Activated CD4-positive, alpha-beta T cell treated with anti-CD3 and anti-CD28 coated beads, Interleukin-2, amount 50 U/mL, for 16 hours (primary cell): ENCODE results near the gene PCBD1.
"Not testable (repeated sequence)": the region's sequence is repeated elsewhere in the genome, so short reads cannot be mapped to it uniquely, and the experiment has no call there.

Experiments used
- DNase-seq: peaks from one replicate; pipeline ENCODE4 v3.0.0-alpha.2; 2020

Gene PCBD1

DNA sequence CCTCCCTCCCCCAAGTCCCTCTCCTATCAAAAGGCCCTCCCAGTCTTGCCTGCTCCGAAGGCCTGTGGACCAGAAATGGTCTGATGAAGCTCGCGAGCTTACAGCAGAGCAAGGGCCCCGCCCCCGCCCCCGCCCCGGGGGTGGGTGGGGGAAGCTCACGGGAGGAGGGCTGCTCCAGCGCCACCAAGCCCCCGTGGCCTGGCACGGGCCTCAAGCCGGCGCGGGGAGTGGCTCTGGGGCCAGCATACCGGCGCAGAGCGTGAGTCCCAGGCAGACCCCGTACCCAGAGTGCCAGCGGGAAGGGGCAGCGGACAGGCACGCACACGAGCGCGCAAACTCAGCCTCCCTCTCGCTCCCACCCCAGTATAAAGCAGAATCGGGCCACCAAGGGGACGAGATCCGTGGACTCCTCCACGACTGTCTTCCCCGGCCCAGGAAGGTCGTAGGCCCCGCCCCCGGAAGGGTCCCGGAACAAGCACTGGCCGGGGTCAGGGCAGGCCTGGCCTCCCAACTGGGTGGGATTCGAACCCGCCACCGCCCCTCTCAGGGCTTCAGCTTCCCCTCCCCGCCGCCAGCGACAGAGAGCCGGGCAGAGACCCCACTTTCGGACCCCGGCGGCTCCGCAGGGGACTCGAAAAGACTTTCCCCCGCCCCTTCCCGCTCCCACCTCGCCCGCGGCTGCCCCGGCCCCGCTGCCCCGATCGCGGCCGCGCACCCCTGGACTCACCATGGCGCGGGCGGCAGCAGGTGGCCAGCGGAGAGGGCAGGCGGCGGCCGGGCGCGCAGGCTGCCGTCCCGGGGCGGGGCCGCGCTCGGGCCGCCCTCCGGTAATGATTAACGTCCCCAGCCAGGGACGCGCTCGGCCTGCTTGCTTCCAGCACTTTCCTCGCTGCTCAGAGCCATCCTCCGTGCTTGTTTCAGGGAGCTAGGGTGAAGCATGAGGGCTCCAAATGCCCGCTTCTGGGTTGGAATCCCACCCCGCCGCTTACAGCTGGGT lies at the start of gene PCBD1:
TSS of gene PCBD1 (minus strand) at position 762 of the 997 bp plus-strand sequence. CDS start at position 730, 32 bp downstream.
- DNase-seq: peak; percentile 75

DNA sequence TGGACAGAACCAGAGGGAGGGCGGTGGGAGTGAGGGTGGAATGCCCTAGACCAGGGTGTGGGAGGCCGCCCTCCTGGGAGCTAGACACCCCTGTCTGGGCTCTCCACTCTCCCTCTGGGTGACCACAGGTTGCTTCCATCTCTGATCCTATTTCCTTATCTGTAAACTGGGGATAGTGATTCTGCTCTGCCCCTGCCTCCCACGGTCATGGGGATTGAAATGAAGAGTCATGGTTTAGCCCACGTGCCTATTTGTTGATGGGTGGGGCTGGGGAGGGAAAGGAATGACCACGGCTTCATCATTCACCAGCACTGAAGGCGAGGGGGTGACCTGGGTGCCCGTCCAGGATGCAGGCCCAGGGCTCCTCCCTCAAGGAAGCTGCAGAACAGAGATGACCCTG lies 49.3 kb upstream of the PCBD1 start:
- DNase-seq: no peak

DNA sequence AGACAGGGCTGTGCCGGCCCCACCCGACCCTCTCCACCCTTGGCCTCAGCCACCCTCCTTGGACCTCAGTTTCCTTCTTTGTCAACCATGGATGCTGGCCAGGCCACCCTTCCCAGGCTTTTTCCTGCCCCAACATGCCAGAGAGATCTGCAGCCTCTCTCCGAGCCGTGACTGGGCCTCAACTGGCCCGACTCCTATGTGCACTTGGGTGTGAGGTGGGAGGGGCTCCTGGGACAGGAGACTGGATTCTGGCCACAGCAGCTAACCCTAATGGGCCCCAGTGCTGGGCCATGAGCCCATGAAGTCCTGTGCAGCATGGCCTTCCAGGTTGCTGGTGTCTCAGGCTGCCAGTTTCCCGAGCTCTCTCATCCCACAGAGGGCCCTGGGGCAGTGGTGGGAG lies 47.7 kb upstream of the PCBD1 start:
- no peak for DNase-seq

DNA sequence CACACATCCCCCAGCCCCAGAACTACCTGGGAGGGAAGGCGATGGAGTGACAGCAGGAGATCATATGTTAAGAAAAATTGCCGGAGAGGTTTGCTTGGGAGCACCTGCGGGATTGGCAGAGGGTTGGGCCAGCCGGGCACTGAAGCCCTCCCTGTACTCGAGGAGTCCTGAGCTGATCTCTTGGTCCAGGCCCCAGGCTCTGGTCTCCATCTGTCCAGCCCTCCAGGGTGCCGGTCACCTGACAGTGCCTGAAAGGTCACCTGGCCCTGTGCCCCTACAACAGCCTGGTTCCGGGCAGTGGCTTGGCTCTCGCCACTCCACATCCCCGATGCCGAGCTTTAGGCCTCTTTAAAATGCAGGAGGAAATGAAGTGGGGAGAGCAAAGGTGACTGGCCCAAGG lies 47.3 kb upstream of the PCBD1 start:
- no peak for DNase-seq

DNA sequence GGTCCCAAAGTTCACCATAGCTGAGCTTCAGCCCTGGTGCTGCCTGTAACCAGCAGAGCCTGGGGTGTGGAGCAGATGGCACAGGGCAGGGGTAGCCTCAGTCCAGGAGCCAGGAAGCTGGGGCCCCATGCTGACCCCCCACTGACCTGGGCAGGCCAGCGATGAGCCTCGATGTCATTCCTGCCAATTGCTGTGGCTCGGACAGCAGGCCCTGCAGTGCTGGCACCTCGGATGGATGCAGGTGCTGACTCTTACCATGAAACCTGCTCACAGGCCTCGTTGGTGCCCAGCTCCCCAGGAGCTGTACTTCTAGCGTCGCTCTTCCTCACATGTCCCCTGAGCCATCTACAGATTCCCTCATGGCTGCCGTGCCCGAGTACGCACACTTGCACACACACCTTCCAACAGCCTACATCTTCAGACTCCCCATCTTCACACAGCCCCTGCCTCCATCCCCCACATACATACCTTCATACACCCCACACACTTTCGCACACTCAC lies 46.8 kb upstream of the PCBD1 start:
- no peak for DNase-seq

DNA sequence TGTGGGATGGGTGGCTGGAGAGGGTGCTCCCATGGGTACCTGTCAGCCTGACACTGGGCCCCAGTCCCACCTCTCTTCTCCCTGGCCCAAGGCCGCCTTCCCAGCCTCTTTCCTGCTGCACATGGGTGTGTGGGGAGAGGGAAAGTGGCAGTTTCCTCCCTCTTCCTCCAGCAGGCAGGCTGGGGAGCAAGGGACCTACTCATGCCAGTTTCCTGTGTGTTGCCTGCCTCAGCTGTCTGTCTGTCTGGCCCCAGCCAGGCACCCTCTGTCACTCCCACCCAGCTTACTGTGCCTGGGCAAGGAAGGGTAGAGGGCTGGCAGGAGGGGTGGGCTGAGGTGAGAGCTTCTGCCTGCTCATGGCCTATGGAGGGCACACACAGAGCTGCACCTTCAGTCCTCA lies 46.3 kb upstream of the PCBD1 start:
- DNase-seq: no peak

DNA sequence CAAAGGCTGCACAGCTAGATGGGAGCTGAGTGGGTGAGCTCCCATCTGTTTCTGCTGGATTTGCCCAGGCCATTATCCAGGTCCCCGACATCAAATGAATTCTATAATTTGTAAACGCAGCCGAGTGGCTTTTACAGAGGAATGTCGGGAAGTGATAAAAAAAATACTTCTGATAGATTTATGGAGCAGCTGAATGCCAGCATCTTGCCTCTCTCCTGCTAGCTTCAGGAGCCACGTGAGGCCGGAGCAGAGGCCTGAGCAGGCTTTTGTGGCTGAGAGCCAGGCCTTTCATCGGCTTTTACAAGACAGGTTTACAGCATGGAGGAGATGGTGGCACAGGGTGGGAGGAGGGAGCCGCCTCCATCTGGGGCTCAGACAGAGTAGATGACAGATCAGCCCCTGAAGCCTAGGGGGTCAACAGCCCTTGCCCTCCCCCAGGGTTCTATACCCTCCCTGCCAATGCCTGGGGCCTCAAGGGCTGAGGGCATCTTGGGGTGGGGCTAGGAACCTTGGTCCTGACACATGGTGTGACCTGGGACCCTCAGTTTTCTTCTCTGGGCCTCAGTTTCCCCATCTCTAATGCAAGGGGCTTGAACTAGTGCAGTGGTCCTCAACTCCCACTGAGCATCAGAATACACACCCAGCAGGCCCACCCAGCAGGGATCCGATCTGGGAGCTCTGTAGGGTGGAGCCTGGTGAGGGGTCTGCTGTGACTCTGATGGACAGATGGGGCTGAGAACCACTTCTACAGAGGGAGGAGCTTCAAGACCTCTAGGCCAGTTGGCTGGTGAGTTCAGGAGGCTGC lies 44.2 kb upstream of the PCBD1 start:
- DNase-seq: no peak

DNA sequence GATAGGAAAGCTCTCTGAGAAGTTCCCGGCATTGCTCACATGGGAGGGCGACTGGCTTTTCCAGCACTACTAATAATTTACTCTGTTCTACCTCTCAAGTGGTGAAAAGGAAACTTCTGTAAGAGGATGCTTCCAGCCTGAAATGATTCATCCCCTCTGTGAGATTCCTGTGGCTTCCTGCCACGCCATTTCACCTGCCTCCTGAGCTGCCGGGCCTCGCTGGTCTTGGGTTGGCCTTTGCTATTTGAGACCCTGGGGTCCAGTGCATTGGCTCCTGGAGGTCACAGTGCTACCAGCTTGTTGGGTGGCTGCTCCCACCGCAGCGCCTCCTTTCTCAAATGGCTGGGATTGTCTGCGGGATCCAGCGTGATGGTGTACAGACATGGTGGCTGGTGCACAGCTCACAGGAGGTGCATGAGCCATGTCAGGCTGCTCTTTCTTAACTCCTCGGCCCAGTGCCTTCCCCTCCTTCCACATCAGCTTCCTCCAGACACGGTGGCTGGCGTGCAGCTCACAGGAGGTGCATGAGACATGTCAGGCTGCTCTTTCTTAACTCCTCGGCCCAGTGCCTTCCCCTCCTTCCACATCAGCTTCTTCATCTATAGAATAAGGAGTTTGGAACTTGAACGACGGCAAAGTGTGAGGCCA lies 42.9 kb upstream of the PCBD1 start:
- DNase-seq: no peak

DNA sequence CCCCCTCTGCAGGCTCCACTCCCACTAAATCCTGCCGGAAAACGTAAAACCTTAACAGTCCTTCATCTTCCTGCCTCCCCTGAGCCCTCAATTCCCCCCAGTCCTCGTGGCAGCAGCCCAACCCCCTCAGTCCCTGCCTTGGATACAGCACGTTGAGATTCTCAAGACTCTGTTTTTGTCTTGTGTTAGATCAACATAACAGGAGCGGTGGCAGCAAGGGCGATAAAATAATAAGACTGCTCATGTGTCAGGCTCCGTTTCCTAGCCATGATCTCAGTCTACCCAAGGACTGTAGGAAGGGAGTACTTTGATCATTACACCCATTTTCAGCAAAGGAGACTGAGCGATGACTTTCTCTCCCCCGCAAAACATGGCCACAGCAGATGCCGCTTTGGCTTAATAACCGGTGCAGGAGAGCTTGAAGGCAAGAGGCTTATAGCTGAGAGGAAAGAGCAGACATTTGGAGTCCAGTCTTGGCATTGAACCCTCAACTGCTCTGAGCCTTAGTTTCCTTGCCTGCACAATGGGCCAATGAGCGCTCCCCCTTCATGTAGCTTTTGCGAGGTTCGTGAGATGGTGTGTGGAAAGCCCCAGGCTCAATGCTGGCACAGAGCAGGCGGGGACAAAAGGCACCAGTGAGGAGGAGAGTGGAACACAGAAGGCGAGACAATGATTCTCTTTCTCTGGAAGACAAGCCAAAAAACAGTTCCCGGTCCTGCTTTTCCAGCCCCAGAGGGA lies 42.1 kb upstream of the PCBD1 start:
- no peak for DNase-seq

DNA sequence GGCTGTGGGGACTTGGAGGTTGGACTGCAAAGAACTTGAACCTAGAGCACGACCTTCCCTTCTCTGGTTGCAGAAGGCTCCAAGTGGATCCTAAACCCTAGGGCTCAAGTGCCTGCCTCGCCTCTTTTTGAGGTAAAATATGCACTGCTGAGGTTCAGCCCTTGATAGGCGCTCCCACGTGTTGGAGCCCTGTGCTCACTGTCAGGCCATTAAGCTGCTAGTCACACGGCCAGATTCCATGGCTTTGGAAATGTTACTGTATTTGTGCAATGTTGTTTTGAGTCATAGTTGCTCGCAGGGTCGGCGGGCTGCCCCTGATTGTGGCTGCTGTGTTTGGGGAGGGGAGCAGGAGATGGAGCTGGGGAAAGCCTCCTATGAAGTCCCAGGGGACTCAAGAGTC lies 39.8 kb upstream of the PCBD1 start:
- DNase-seq: no peak

DNA sequence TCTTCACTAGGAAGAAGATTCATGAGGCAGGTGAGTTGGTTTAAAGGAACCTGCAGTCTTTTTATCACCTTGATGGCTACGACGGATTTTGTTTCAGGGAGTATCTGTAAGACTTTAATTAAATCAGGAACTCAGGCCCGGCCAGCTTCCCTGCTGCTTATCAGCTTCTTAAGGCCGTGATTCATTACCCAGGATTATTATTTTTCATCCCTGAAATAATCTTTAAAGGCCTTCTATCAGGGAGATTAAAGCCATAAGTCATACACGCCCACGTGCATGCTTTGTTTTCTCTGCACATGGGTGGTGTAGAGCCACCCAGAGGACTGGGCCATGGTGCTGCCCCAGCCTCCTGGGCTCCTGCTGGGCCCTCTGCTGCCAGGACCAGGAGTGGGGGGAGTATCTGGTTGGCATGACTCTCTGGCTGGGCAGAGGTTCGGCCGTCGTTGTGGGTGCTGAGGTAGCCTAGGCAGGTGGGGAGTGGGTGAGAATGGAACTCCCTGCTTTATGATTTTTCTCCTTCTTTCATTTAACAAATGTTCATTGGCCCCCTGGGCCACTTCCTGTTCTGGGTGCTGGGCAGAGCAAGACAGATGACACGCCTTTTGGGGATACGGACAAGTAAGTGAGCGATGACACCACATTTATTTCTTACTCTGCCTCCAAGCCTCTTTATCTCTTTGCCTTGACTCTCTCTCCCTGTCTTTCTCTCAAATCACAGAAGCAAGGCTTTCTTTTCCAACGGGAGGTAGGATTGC lies 39.0 kb upstream of the PCBD1 start:
- no peak for DNase-seq

DNA sequence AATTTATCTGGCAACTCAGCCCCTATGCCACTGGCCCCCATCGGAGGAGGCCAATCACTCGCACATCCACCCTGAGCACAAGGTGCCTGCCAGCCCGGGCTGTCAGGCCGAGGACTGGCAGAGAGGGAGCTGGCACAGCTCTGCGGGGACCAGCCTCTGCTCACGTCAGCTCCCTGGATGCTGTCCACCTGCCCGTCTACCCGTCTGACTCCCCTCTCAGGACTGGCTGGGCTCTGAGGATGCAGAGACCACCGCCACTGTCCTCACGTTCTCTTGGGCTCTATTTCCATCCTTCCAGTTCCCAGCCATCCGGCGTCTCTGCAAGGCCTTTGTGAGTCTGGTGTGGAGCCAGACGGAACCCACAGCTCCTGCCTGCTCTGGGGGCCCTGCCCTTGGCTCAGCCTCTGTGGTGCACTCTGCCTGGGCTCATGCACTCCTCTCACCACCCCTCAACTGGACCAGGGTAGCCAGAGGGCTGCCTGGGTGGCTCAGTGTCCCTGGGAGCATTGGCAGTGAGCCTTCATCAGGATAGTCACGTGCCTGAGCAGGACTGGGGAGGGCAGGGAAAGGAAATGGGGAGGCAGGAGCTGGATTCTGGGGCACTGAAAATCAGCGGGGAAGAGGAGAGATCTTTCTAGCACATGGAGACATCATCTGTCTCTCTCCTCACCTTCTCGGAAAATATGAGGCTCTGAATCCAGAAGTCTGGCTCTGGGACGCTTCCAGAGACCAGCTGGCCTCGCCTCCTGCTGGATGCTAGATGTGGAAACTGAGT lies 38.0 kb upstream of the PCBD1 start:
- no peak for DNase-seq

DNA sequence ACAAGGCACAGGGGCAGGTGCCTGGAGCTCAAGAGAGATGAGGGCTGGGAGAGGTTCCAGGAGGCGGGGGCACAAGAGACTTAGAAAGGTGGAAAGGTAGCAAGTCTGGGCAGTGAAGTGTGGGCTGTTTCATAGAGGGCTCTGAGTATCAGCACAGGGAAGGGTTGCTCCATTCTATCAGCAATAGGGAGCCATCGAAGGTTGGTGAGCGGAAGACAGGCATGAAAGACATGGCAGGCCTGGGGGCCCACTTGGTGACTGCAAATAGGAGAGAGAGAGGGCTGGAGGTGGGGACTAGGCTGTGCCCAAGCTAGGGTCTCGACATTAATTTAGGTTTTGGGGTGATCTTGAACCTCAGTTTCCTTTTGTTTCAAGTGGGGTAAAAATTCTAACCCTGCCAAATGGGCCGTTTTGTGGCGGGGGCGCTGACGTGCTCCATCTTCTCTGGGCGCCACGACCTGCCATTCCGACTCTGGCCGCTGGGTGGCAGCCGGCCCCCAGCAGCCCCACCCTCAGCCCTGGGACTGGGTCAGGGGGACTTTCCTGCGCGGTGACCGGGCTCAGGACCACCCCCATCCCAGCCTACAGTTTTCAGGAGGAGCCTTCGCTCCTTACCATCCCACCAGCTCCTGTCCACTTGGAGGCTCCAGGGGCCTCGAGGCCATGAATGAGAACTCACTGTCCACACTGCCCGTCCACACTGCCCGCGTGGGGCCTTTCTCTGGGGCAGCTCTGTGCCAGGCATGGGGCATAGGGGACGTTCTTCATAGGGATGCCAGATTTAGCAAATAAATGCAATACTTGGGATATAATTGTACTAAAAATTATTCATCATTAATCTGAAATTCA lies 37.2 kb upstream of the PCBD1 start:
- DNase-seq: peak; percentile 48

DNA sequence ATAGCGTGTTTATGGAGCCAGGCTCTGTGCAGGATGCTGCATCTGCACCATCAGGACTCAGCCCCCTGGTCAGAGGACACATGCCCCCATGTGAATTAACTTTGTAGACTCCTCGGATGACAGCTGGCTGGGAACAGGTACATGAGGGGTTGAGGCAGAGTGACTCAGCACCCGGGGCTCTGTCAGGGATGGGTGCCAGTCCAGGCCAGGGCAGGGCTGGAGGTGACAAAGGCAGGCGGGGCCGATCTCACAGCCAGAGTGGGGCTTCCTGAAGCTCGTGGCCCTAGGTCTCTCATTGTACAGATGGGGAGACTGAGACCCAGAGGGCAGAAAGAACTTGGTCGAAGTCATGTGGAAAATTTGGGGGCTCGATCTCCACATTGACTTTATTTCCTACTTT lies 35.3 kb upstream of the PCBD1 start:
- DNase-seq: no peak

DNA sequence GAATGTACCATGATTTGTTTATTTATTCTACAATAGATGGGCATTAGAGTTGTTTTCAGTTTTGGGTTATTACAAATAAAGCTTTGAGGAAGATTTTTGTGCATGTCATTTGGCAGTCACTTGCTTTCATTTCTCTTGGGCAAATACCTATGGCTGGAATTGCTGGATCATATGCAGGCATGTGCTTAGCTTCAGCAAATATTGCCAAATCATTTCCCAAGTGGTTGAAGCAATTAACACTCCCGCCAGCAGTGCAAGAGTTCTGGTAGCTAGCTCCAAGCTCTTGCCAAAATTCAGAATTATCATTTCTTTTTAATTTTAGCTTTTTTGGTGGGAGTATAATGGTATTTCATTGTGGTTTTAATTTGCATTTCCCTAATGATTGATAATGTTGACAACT lies 32.9 kb upstream of the PCBD1 start:
- DNase-seq: no peak

DNA sequence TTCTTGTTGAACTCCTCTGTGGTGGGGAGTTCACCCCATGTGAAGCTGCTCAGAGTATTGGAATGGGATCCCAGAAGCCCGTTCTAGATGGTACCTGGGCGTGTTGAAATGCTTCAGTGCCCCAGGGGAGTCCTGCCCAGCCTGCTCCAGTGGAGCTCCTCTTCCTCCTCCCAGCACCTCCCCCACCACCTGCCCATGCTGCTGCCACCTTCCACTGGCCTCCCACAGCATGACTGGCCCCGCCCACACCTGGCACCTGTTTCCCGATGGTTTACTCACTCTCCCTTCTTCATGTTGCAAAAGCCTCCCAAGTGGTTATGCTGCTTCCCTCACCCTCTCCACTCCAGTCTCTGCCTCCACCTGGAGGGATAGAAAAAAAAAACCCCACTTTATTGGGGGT lies 32.2 kb upstream of the PCBD1 start:
- DNase-seq: no peak

DNA sequence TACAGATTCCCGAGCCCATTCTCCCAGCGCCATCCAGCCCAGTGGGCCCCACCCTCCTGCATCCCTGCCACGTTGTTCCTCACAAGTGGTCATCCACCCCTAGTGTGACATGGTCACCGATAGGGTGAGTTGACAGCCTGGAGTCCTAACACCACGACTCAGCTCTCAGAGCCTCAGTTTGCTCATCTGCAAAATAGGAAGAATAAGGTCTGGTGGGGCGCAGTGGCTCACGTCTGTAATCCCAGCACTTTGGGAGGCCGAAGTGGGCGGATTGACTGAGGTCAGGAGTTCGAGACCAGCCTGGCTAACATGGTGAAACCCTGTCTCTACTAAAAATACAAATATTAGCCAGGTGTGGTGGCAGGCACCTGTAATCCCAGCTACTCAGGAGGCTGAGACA lies 31.5 kb upstream of the PCBD1 start:
- not testable (repeated sequence) for DNase-seq

DNA sequence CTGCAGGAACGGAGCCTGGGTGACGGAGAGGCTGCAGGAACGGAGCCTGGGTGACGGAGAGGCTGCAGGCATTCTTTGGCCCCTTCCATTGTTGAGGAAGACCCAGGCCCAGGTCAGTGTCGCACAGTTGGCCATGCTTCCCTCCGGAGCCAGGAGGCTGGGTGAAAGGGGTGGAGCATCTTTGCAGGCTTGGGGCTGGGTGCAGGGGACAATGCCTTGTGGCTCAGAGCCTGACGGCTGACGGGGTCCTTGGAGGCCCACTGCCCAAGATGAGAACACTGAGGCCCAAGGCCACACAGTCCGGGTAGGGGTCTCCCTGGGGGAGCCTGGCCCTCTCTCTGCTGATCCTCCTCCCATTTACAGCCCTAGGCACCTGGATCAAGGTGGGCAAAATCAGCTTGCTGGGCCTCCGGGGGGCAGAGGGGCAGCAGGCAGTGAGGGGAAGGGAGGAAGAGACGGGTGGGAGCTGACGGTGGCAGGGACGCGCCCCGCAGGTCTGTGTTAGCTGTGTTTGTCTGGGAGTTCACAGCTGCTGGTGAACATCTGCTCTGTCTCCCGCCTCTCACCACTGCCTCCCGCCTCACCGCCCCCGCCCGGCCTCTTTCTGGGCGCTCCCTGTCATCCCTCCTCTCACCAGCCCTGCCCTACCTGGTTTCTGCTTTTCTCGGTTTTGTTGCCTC lies 30.6 kb upstream of the PCBD1 start:
- no peak for DNase-seq

DNA sequence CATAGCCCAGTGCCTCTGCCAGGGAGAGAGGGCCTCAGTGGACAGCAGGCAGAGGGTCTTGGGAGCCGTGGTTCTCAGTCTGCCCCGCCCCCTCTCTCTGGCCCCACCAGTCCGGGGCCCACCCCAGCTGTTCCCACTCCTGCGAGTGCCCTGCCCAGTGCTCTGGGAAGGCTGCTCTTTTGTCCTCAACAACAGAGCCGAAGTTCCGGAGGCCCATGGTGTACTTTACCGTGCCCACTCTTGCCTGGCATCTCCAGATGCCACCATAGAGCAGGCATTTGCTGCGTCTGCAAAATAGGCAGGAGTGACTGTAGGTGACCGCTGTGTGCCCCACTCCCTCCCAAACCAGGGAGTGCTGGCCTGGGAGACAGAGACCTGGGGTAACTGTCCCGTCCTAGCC lies 29.3 kb upstream of the PCBD1 start:
- no peak for DNase-seq
